Measurements from ENCODE around the gene PTGER1. TPM values are rescaled to one million over a fixed set of nuclear protein-coding genes. Genes with fewer than 3 reads are reported as not detected.

Gene PTGER1
- total and polyA plus RNA-seq, 2 of the 13 experiments (the other 11 are each of a cell fraction or from before 2014, with no cell fraction given), result 0.13 TPM; not detected in 1

DNA sequence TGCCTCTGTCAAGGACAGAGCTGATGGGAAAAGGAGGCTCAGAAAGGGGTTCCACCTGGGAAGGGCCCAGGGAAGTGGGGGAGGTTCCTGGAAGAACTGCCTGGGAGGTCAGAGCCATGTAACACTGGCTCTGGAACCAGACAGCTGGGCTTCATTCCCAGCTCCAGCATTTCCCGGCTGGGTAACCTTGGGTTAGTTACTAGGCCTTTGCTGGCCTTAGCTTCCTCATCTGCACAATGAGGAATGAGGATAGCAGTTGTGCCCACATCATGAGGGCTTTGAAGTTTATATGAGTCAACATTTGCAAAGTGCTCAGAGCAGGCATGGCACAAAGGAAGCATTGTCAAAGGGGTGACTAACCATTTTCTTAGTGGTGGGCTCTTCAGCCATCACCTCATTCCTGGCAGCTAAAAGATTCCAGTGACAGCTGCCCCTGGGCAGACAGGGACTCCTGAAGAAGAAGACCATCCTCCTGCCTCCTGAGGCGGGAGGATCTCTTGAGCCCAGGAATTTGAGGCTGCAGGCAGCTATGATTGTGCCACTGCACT lies 44.8 kb upstream of the PTGER1 start (continued):
- TF ChIP-seq, protein P1, sequence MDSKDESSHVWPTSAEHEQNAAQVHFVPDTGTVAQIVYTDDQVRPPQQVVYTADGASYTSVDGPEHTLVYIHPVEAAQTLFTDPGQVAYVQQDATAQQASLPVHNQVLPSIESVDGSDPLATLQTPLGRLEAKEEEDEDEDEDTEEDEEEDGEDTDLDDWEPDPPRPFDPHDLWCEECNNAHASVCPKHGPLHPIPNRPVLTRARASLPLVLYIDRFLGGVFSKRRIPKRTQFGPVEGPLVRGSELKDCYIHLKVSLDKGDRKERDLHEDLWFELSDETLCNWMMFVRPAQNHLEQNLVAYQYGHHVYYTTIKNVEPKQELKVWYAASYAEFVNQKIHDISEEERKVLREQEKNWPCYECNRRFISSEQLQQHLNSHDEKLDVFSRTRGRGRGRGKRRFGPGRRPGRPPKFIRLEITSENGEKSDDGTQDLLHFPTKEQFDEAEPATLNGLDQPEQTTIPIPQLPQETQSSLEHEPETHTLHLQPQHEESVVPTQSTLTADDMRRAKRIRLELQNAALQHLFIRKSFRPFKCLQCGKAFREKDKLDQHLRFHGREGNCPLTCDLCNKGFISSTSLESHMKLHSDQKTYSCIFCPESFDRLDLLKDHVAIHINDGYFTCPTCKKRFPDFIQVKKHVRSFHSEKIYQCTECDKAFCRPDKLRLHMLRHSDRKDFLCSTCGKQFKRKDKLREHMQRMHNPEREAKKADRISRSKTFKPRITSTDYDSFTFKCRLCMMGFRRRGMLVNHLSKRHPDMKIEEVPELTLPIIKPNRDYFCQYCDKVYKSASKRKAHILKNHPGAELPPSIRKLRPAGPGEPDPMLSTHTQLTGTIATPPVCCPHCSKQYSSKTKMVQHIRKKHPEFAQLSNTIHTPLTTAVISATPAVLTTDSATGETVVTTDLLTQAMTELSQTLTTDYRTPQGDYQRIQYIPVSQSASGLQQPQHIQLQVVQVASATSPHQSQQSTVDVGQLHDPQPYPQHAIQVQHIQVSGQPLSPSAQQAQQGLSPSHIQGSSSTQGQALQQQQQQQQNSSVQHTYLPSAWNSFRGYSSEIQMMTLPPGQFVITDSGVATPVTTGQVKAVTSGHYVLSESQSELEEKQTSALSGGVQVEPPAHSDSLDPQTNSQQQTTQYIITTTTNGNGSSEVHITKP (CRISPR knock-in tag; IDR thresholded peaks at IDR 0.05; ENCODE audit: low read depth), result peak; percentile 81
- TF ChIP-seq DMAP1 (CRISPR knock-in tag; IDR thresholded peaks at IDR 0.05), result peak; percentile 35; the same call in 1 of the 2 replicates
- no peak for TF ChIP-seq SRY (CRISPR knock-in tag; IDR thresholded peaks at IDR 0.05)
- 0 out of 2 replicates have a peak, but pooled peaks have one; percentile 66 for TF ChIP-seq ZNF724P (CRISPR knock-in tag; IDR thresholded peaks at IDR 0.05; ENCODE audit: borderline replicate concordance)
- peak; percentile 36; the same call in 1 of the 2 replicates for TF ChIP-seq ZNF335 (CRISPR knock-in tag; IDR thresholded peaks at IDR 0.05)
- TF ChIP-seq, protein P2, sequence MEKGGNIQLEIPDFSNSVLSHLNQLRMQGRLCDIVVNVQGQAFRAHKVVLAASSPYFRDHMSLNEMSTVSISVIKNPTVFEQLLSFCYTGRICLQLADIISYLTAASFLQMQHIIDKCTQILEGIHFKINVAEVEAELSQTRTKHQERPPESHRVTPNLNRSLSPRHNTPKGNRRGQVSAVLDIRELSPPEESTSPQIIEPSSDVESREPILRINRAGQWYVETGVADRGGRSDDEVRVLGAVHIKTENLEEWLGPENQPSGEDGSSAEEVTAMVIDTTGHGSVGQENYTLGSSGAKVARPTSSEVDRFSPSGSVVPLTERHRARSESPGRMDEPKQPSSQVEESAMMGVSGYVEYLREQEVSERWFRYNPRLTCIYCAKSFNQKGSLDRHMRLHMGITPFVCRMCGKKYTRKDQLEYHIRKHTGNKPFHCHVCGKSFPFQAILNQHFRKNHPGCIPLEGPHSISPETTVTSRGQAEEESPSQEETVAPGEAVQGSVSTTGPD (CRISPR knock-in tag; IDR thresholded peaks at IDR 0.05), result peak; percentile 61; the same call in 1 of the 2 replicates
- TF ChIP-seq LCORL (IDR thresholded peaks at IDR 0.05), result no peak
- peak; percentile 68; the same call in 1 of the 2 replicates for TF ChIP-seq LCORL (CRISPR knock-in tag; IDR thresholded peaks at IDR 0.05)
- TF ChIP-seq ZFP41 (CRISPR knock-in tag; IDR thresholded peaks at IDR 0.05; ENCODE audit: borderline replicate concordance), result no peak
- TF ChIP-seq TSC22D2 (CRISPR knock-in tag; IDR thresholded peaks at IDR 0.05; ENCODE audit: borderline replicate concordance), result 0 out of 2 replicates have a peak, but pooled peaks have one; percentile 69
- TF ChIP-seq CREM (IDR thresholded peaks at IDR 0.05), result peak; percentile 67; the same call in 1 of the 2 replicates
- no peak for TF ChIP-seq CREM (CRISPR knock-in tag; IDR thresholded peaks at IDR 0.05)
- 0 out of 2 replicates have a peak, but pooled peaks have one; percentile 61 for TF ChIP-seq SMYD3 (CRISPR knock-in tag; IDR thresholded peaks at IDR 0.05)
- TF ChIP-seq IKZF5 (CRISPR knock-in tag; IDR thresholded peaks at IDR 0.05), result peak; percentile 74; the same call in 1 of the 2 replicates
- TF ChIP-seq NR2F1 (CRISPR knock-in tag; IDR thresholded peaks at IDR 0.05), result peak in 1 of 2 experiments; percentile 6; a peak in 1 of 4 replicates
- TF ChIP-seq ZNF609 (CRISPR knock-in tag; IDR thresholded peaks at IDR 0.05; ENCODE audit: borderline replicate concordance), result peak; percentile 48; the same call in 1 of the 2 replicates
- TF ChIP-seq MAX (IDR thresholded peaks at IDR 0.05), result peak; percentile 74
- TF ChIP-seq TARDBP (CRISPR knock-in tag; IDR thresholded peaks at IDR 0.05), result peak; percentile 53; the same call in 1 of the 2 replicates
